Cardiac fibroblast (primary cell): ENCODE results near the gene RBMS3.

ENCODE experiments used
- DNase-seq, 2 donors: peaks; one replicate each; pipeline versions ENCODE4 v3.0.0 to v3.0.0-alpha.2; 2010; ENCODE audit warnings: low read depth in 2 of 2
- H3K4me3 ChIP-seq, 2 donors: replicated peaks in 1 of 2; 1 replicate in 1 of 2; 2 replicates in 1 of 2; pipeline ENCODE4 v1.5.1; 2011; ENCODE audit warnings: low read depth in 2 of 2, low read length in 2 of 2, mild to moderate bottlenecking in 2 of 2, moderate library complexity in 1 of 2
- CTCF ChIP-seq: IDR thresholded peaks from one replicate; pipeline ENCODE4 v1.5.1; 2011; ENCODE audit warnings: low read depth, mild to moderate bottlenecking, low read length, inconsistent platforms

RBMS3 gene

GRCh38 chr3:29261119-29261518 lies 19.8 kb upstream of the RBMS3 start:
- no peak for DNase-seq
- TF ChIP-seq CTCF = no peak
- H3K4me3 ChIP-seq = no peak overlapping the region

GRCh38 chr3:29263476-29263875 lies 17.4 kb upstream of the RBMS3 start:
- TF ChIP-seq CTCF = no peak
- no peak for DNase-seq
- no peak overlapping the region for H3K4me3 ChIP-seq

GRCh38 chr3:29265509-29266072 lies 15.3 kb upstream of the RBMS3 start:
- no peak for DNase-seq
- no peak for TF ChIP-seq CTCF
- H3K4me3 ChIP-seq = no peak overlapping the region

- no peak for TF ChIP-seq CTCF
- DNase-seq = no peak
- no peak overlapping the region for H3K4me3 ChIP-seq
These were observed 13.6 kb upstream of the RBMS3 start for GRCh38 chr3:29267226-29267625.

GRCh38 chr3:29268651-29269050 lies 12.2 kb upstream of the RBMS3 start:
- peak in 1 of 2 donors; percentile 12 for DNase-seq
- H3K4me3 ChIP-seq = no peak overlapping the region
- no peak for TF ChIP-seq CTCF

GRCh38 chr3:29270752-29271151 lies 10.1 kb upstream of the RBMS3 start:
- TF ChIP-seq CTCF = no peak
- no peak overlapping the region for H3K4me3 ChIP-seq
- DNase-seq = no peak

GRCh38 chr3:29271475-29271874 lies 9.4 kb upstream of the RBMS3 start:
- no peak for DNase-seq
- H3K4me3 ChIP-seq = no peak overlapping the region

More at GRCh38 chr3:29271475-29271874, 9.4 kb upstream of the RBMS3 start:
- no peak for TF ChIP-seq CTCF
